GM12892 (cell line): Measurements from ENCODE around the gene ANGPT4.
"Not testable (repeated sequence)": the region's sequence is repeated elsewhere in the genome, so short reads cannot be mapped to it uniquely, and the experiment has no call there.

ENCODE experiments used
- DNase-seq: peaks from one replicate; pipeline ENCODE4 v3.0.0; 2011; ENCODE audit not compliant: insufficient read length
- FAIRE-seq: peaks from 2 replicates; lab custom pipeline; 2011; peaks lifted over from hg19 to GRCh38; lab: Jason Lieb, UNC
- POLR2A ChIP-seq: IDR thresholded peaks from 2 replicates; pipeline ENCODE4 v1.6.1; 2011; ENCODE audit warnings: low read depth, low read length, control low read depth
- POLR2AphosphoS5 ChIP-seq: IDR thresholded peaks from 2 replicates; pipeline ENCODE4 v1.6.1; 2011; ENCODE audit warnings: low read depth, low read length, control low read depth
- TAF1 ChIP-seq: IDR thresholded peaks from 2 replicates; pipeline ENCODE4 v1.6.1; 2011; ENCODE audit warnings: low read depth, mild to moderate bottlenecking, control low read depth, low read length, borderline replicate concordance

The ANGPT4 gene

GRCh38 chr20:911882-912600, 4.1 kb downstream of the ANGPT4 start:
- FAIRE-seq (no peak), DNase-seq (no peak)
- no peak for TF ChIP-seq TAF1
- no peak for TF ChIP-seq POLR2A
- TF ChIP-seq POLR2AphosphoS5 = no peak

GRCh38 chr20:910870-911770, 5.0 kb downstream of the ANGPT4 start:
- FAIRE-seq (no peak), DNase-seq (no peak)
- TF ChIP-seq TAF1 (no peak), POLR2AphosphoS5 (no peak), POLR2A (no peak)

- no peak for FAIRE-seq
- no peak for DNase-seq
- no peak for TF ChIP-seq POLR2AphosphoS5
- no peak for TF ChIP-seq TAF1
- TF ChIP-seq POLR2A = no peak
Measured at GRCh38 chr20:910132-910869, 5.8 kb downstream of the ANGPT4 start.

- no peak for DNase-seq
- TF ChIP-seq POLR2AphosphoS5 = no peak
- no peak for TF ChIP-seq POLR2A
- TF ChIP-seq TAF1 = no peak
- FAIRE-seq = no peak
Measured at GRCh38 chr20:909641-910040, 6.5 kb downstream of the ANGPT4 start.

GRCh38 chr20:906703-907270, 9.3 kb downstream of the ANGPT4 start:
- DNase-seq = no peak
- no peak for FAIRE-seq
- no peak for TF ChIP-seq POLR2AphosphoS5
- no peak for TF ChIP-seq POLR2A
- TF ChIP-seq TAF1 = no peak

GRCh38 chr20:906001-906520, 10.1 kb downstream of the ANGPT4 start:
- no peak for DNase-seq
- no peak for FAIRE-seq
- no peak for TF ChIP-seq POLR2A
- no peak for TF ChIP-seq POLR2AphosphoS5
- no peak for TF ChIP-seq TAF1

GRCh38 chr20:905396-905961, 10.7 kb downstream of the ANGPT4 start:
- DNase-seq (no peak), FAIRE-seq (no peak)
- TF ChIP-seq POLR2A (no peak), TAF1 (no peak), POLR2AphosphoS5 (no peak)

GRCh38 chr20:904039-904545, 12.0 kb downstream of the ANGPT4 start:
- no peak for FAIRE-seq
- no peak for TF ChIP-seq POLR2A
- no peak for DNase-seq

GRCh38 chr20:897436-897835, 18.7 kb downstream of the ANGPT4 start:
- not testable (repeated sequence) for DNase-seq, FAIRE-seq

GRCh38 chr20:896501-897025, 19.6 kb downstream of the ANGPT4 start:
- FAIRE-seq (no peak), DNase-seq (no peak)
- TF ChIP-seq POLR2AphosphoS5 (no peak), POLR2A (no peak), TAF1 (no peak)

GRCh38 chr20:892371-892770, 23.8 kb downstream of the ANGPT4 start:
- not testable (repeated sequence) for DNase-seq, FAIRE-seq
